Measurements from ENCODE around the gene RIPPLY2.
A peak's percentile ranks its signal among the peaks of the same experiment; 100 is the strongest.
"Not testable (repeated sequence)": the region's sequence is repeated elsewhere in the genome, so short reads cannot be mapped to it uniquely, and the experiment has no call there.

The RIPPLY2 gene

DNA sequence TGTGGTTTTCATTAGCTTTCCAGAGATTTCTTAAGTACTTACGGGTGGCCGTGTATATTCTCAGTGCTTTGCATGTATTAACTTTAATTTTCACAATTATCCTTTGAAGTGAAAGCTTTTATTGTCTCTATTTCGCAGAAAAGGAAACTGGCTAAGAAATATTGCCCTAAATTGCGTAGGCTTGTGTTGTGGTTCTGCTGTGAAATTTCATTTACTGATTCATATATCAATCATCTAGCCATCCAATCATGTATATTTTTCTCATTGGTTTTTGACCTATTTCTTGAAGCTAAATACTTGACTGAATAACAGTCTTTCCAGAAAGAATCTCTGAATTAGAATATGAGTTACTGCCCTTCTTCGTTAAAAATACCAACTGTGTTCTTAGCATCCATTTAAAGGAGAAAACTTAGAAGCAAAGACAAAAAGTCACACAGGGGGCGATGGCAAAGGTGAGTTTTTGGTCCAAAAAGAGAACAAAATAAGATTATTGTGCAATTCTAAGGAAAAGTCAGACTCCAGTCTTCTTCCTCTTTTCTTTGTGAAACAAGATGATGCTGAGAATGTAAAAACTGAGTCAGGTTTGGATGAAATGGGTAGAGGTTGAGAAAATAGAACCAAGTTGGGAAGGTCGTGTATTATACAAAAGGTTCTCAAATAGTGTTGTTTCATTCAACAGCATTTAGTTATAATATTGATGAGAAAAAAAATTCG is 7.8 kb downstream of the RIPPLY2 start:
- DNase-seq: no peak

DNA sequence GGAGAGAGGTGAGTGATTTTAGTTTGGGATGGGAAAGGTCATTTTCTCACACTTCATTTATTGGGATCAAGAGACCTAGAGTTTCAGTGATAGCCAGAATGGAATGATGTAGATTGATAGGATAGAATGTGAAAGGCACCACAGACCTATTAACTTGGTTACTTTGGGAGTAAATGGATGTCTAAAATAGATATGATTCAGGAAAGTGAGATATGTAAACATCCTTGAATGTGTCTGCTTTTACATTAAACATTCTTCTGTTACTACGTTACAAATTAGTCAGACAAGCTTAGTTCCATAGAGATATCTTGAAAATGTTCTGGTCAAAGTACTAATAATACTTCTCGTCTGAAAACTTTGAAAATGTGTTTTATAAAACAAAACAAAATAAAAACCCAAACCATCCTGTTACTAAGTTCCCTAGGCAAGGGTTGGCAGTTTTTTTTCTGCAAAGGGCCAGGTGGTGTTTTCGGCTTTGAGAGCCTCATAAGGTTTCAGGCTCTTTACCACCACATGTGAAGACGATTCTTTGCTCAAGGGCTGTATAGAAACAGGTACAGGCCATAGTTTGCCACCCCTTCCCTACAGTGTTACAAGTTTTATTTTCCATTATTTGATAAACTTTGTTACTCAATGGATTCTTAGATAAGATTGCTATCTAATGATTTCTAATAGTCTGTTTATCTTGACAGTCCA is 9.8 kb downstream of the RIPPLY2 start:
- DNase-seq: no peak

- no peak for DNase-seq
Measured at GRCh38 chr6:83867043-83867442, 13.9 kb downstream of the RIPPLY2 start.

GRCh38 chr6:83867527-83868161 is 14.5 kb downstream of the RIPPLY2 start:
- peak; percentile 8 for DNase-seq

- DNase-seq: no peak
Measured at GRCh38 chr6:83868639-83869038, 15.5 kb downstream of the RIPPLY2 start.

DNA sequence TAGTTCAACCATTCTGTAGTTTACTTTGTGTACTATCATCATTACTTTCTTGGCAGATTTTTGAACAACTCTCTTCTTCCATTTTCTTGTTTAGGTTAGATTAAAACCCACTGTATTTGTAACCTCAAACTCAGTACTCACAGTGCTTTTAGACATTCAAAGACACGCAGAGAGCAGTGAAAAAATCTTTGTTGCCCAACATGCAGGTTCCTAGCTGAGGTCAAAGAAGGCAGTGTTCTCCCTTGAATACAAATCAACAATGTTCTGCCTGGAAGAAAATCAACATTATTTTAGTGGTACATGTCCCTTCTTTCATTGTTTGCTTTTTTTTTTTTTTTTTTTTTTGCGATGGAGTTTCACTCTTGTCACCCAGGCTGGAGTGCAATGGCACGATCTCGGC is 17.5 kb downstream of the RIPPLY2 start:
- DNase-seq: no peak

- no peak for DNase-seq
Measured at GRCh38 chr6:83872386-83873118, 19.4 kb downstream of the RIPPLY2 start.

GRCh38 chr6:83873869-83874268 is 20.7 kb downstream of the RIPPLY2 start:
- no peak for DNase-seq

GRCh38 chr6:83875843-83876242 is 22.7 kb downstream of the RIPPLY2 start:
- no peak for DNase-seq

GRCh38 chr6:83878902-83879644 is 25.9 kb downstream of the RIPPLY2 start:
- DNase-seq: no peak

DNA sequence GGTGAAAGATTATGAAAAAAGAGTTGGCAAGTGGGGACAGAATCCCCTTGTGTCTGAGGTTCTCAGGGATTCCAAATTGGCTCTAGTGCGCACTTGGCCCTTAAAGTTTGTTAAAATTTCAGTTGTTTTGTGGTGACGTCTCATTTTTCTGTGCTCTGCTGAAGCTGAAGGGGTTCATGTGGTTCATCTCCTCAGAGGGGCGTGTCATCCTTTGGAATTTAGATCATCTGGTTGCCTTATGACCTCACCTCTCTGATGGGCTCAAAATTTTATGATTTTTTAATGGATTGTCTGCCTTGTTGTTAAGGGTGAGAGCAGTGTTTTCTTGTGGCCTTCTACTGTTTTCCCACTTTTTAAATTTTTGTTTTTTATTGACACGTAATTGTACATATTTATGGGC is 26.6 kb downstream of the RIPPLY2 start:
- DNase-seq: no peak

DNA sequence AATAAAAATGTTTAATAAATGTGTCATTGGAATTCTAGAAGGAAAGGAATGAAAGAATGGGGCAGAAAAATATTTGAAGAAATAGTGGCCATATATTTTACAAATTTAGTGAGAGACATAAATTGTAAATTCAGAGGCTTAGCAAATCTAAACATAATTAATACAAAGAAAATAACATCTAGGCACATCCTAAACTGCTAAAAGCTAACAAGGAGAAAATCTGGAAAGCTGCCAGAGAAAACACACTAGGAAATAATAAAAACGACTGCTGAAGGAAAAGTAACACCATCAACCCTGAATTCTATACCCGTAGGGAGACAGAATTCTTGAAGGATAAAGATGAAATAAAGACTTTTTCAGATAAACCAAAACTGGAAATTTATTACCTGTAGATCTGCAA is 30.1 kb downstream of the RIPPLY2 start:
- no peak for DNase-seq

GRCh38 chr6:83884523-83884922 is 31.4 kb downstream of the RIPPLY2 start:
- DNase-seq: peak; percentile 56

DNA sequence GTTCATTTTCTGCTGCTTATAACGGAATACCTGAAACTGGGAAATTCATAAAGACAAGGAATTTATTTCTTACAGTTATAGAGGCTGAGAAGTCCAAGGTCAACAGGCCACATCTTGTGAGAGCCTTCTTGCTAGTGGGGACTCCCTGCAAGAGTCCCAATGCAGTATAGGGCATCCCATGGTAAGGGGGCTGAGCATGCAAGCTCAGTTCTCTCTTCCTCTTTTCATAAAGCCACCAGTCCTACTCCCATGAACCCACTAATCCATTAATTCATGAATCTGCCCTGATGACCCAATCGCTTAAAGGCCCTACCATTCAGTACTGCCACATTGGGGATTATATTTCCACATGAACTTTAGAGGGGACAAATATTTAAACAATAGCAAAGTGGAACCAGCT is 32.8 kb downstream of the RIPPLY2 start:
- no peak for DNase-seq

- DNase-seq: no peak
Measured at GRCh38 chr6:83889621-83890020, 36.5 kb downstream of the RIPPLY2 start.

DNA sequence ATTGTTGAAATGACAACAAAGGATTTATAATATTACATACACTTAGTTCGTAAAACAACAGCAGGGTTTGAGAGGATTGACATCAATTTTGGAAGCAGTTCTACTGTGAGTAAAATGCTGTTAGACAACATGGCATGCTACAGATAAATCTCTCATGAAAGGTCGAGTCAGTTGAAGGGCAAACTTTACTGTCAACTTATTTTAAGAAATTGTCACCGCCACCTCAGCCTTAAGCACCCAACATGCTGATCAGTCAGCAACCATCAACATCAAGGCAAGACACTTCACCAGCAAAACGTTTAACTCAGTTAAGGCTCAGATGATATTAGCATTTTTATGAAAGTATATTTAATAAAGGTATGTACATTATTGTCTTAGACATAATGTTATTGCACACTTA is 37.4 kb downstream of the RIPPLY2 start:
- no peak for DNase-seq

- DNase-seq: no peak
Measured at GRCh38 chr6:83891586-83891985, 38.4 kb downstream of the RIPPLY2 start.

- no peak for DNase-seq
Measured at GRCh38 chr6:83893024-83893423, 39.9 kb downstream of the RIPPLY2 start.

DNA sequence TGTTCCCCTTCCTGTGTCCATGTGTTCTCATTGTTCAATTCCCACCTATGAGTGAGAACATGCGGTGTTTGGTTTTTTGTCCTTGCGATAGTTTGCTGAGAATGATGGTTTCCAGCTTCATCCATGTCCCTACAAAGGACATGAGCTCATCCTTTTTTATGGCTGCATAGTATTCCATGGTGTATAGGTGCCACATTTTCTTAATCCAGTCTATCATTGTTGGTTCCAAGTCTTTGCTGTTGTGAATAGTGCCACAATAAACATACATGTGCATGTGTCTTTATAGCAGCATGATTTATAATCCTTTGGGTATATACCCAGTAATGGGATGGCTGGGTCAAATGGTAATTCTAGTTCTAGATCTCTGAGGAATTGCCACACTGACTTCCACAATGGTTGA is 43.9 kb downstream of the RIPPLY2 start:
- DNase-seq: not testable (repeated sequence)

- DNase-seq: no peak
Measured at GRCh38 chr6:83901624-83902023, 48.5 kb downstream of the RIPPLY2 start.

DNA sequence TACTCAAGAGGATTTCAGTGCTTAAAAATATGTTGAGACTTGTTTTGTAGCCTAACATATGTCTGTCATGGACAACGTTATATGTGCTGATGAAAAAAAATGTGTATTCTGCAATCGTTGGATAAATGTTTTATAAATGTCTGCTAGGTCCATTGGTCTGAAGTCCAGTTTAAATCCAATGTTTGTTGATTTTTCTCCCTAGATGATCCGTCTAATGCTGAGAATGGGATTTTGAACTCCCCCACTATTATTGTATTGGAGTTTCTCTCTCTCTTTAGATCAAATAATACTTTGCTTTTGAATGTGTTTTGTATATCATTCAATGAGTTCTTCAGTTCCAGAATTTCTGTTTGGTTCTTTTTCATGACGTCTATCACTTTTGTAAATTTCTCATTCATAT is 51.2 kb downstream of the RIPPLY2 start:
- DNase-seq: no peak

- DNase-seq: no peak
Measured at GRCh38 chr6:83905648-83906047, 52.5 kb downstream of the RIPPLY2 start.

All from activated CD4-positive, alpha-beta T cell treated with anti-CD3 and anti-CD28 coated beads, Interleukin-10, Interleukin-2, amounts not matched to agents 100 ng/mL and 50 ng/mL, durations not matched to agents 16 hours and 8 hours (primary cell).